ENCODE results near the gene COMMD6.

Gene COMMD6

DNA sequence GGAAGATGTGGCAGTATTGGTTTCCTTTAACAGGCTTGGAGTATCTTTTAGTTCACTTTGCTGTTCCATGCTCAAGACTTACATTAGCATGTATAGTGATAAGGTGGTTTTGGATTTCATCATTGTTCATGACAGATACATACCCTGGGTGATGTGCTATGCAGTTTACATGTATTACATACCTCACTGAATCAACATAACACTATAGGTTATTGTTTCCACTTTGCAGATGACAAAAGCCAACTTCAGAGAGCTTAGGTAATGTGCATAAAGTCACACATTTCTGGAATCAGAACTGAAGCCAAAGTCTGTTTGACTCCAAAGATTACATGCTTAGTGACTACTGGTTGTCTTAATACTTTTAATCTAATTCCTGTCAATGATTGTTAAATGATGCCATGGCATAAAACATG is 7.1 kb downstream of the COMMD6 start:
- DNase-seq (ENCODE audit: low read depth in 3 of 3, low spot score in 1 of 3) = no peak

DNA sequence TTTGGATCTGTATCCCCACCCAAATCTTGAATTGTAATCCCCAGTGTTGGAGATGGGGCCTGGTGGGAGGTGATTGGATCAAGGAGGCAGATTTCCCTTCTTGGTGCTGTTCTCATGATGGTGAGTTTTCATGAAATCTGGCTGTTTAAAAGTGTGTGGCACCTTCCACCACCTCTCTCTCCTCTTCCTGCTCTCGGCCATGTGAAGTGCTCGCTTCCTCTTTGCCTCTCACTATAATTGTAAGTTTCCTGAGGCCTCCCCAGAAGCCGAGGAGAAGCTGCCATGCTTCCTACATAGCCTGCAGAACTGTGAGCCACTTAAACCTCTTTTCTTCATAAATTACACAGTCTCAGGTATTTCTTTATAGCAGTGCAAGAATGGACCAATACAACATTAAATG is 15.7 kb downstream of the COMMD6 start:
- DNase-seq (ENCODE audit: low read depth in 3 of 3, low spot score in 1 of 3) = no peak

DNA sequence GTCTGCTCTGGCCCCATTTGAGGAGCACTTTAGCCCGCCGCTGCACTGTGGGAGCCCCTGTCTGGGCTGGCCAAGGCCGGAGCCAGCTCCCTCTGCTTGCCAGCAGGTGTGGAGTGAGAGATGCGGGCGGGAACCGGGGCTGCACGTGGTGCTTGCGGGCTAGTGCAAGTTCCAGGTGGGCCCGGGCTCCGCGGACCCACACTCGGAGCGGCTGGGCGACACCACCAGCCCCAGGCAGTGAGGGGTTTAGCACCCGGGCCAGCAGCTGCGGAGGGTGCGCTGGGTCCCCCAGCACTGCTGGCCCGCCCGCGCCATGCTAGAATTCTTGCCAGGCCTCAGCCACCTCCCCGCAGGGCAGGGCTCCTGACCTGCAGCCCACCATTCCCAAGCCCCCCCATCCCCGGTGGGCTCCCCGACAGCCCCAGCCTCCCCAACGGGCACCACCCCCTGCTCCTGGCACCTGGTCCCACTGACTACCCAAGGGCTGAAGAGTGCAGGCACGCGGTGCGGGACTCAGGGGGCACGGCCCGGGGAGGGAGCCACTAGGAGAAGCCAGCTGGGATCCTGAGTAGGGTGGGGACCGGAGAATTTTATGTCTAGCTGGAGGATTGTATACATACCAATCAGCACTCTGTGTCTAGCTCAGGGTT is 19.1 kb downstream of the COMMD6 start:
- DNase-seq (ENCODE audit: low read depth in 3 of 3, low spot score in 1 of 3) = no peak

DNA sequence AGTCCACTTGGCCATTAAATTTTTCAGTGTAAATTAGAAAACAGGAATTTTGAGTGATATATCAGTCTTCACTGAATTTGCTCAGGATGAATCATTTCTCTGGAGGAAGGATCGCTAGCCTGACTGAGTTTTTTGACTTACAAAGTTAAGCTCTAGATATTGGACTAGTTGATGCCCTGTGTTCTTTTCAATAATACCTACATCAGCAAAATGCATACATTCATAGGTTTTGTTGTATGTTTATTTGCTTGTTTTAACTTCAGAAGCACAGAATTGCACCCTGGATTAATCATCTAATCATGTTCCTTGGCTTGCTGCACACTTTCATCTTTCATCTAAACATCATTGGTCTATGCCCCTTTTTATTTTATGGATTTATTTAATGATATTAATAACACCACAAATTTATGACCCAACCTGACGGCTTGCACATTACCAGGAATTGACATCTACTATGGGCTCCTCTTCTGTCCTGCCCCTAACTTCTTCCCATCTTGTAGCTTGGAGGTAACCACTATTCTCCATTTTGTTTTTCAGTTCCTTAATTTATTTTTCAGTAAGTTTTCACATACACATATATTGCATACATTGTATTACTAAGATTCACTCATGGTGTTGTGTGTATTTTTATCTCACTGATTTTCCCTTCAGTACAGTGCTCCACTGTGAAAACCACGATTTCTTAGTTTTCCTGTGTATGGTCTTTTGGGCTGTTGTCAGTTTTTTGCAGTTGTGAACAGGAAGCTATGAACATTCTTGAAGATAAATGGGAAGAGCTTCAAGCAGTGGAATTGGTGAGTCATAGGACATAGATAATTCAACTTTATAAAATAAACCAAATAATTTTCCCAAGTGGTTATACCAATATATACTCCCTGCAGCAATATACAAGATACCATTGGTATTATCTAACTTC is 23.3 kb downstream of the COMMD6 start:
- no peak for DNase-seq (ENCODE audit: low read depth in 3 of 3, low spot score in 1 of 3)

DNA sequence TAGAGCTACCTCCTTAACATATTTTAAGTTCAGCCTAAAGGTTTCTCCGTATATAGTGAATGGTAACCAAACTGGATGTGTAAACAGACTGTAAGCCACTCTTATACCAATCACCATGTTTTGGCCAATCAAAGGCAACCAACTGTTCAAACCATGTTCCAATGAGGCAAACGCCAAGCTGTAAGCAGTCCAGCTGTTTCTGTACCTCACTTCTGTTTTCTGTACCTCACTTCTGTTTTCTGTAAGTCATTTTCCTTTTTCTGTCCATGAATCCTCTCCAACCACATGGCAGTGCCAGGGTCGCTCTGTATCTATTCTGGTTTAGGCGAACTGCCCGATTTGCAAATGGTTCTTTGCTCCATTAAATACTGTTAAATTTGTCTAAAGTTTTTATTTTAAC is 24.4 kb downstream of the COMMD6 start:
- no peak for DNase-seq (ENCODE audit: low read depth in 3 of 3, low spot score in 1 of 3)

DNA sequence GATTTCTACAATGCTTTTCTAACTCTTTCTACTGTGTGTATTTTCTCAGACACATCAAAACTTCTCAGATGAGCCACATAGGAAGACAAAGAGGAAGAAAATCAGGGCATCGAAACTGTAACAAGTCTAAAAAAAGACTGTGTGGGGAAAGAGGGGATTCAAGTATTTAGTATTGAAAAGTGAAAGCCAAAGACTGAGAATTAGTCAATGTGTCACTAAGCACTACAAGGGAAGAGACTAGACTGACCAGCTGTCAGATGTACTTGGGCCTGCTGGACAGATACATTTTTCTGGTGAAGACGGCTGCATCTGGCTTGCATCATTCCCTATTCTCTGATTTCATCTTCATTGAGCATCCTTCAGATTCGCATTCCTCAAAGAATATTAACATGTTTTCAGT is 25.4 kb downstream of the COMMD6 start:
- no peak for DNase-seq (ENCODE audit: low read depth in 3 of 3, low spot score in 1 of 3)

DNA sequence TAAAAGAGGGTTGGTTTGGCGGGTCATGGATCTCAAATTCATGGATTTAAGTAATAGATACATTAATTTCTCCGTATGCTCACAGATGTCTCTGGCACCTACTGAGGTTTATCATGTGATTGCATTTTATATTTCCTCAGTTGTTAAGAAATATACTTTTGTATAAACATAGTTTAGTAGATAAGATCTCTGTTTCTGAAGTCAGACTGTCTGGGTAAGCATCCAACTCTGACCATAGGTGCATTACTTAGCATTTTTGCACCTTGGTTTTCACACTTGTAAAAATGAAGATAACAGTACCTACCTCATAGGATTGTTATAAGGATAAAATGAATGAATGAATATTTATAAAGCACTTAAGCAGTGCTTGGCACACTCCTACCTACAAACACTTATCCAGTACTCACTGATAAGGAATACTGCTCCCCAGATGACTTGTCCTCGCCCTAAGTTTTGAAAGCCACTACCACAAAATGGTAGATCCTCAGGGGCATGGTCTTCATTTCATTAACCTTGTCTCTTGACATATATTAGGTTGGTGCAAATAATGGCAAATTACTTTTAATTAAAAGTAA is 26.5 kb downstream of the COMMD6 start:
- DNase-seq (ENCODE audit: low read depth in 3 of 3, low spot score in 1 of 3) = no peak

DNA sequence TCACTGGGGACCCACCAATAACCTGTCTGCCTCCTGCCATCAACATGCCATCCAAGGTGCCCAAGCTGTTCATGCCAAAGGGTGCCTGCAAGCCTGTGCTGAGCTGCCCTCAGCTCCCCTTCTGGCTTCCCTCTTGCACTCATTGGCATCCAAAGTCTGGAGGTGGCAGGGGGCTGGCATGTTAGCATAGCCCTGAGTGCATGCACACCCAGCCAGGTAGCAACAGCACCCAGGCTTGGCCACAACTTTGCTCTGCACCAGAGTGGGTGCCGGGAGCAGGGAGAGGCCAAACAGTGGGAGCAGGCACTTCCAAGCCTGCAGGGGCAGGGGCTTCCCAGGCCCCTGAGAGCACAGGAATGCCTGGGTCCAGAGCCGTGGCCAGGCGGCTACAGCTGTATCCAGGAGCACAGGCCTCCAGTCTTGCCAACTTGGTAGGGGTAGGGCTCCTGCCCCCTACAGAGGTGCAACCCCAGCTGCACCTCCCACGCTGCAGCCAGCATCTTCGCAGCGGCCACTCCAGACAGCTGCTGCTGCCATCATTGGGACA is 29.6 kb downstream of the COMMD6 start:
- no peak for DNase-seq (ENCODE audit: low read depth in 3 of 3, low spot score in 1 of 3)

DNA sequence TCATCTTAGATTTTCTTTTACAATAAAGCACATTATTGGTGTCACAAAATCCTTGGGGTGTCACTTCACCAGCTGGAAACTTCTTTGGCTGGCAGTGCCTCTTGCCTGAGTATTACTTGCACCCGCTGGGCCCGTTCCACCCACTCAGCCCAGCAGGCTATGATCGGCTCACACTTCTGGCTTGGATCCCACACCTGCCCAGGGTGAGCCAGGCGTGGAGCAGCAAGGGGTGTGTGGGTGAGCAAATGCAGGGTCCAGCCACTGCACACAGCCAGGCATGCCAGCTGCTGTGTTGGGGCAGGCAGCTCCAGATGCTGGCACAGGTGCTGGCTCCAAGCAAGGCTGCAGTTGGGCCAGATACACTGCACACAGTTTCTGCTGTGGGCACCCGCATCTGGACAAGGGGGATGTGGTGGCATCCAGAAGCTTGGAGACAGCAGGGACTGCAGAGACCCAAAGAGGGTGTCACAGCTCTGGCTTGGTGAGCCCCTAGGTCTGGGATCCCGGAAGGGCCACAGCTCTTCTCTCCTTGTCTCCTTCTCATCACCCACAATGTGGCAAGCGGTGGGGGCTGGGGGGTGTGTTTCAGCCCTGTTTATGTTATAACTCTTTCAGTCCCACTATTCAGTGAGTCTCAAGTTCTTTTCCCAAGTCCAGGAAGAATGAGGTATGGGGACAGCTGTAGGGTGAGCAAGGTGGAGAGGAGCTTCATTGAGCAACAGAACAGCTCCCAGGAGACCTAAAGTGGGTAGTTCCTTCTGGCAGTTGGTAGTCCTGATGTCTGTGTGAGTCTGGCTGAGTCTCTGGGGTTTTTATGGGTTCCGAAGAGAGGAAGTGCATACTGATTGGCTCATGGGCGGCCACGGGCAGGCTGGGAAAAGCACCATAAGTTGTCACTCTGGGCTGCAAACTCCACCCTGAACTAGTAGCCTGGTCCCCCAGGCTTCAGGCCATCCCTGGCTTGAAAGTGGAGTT is 30.3 kb downstream of the COMMD6 start:
- no peak for DNase-seq (ENCODE audit: low read depth in 3 of 3, low spot score in 1 of 3)

DNA sequence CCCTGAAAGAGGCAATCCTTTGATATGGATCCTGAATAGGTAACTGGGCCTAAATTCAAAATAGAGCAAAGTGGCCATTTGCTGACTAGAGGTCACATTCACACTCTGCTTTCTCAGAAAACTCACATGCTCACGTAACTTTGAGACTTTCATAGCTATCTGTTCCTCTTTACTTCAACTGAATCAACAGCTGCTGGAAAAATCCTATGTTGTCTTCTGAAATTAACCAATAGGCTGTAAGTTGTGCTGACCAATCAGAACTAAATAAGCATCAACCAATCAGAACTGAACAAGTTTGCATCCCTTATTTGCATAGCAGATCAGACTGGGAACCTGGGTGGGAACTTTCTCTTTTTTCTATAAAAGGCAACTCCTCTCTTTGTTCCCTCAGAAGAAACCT is 31.6 kb downstream of the COMMD6 start:
- no peak for DNase-seq (ENCODE audit: low read depth in 3 of 3, low spot score in 1 of 3)

DNA sequence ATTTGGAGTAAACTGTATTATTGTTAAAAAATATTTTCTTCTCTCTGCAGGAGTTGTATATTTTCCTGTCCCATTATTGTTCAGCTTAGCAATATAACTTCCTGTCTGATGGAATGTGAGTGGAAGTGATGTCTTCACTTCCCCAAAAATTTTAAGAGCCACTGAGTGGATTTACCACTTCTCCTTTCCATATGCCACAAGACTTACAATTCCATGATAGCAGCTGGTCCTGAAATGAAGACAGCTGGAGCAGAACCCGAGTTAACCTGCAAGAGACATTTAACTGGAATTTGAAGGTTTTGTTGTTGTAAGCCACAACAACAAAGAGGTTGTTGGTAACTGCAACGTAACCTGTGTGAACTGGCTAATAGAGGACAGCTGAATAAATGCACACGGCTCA is 32.3 kb downstream of the COMMD6 start:
- no peak for DNase-seq (ENCODE audit: low read depth in 3 of 3, low spot score in 1 of 3)

DNA sequence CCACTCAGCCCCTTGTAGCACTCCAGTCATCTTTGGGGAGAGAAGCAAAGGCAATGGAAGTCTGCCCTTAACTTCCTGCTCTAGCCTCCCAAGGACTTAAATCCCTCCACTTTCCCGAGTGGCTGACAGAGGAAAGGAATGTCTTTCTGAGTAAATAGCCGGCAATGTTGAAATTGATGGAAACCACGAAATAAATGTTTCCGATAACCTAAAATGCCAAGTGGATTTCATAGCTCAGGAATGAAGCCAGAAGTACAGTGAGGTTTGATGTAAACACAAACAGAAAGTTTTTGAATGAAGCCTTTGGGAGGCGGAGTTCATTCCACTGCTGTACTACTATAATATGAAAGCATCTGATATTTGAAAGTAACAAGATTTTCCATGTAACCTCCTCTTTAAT is 41.7 kb downstream of the COMMD6 start:
- DNase-seq (ENCODE audit: low read depth in 3 of 3, low spot score in 1 of 3) = no peak

DNA sequence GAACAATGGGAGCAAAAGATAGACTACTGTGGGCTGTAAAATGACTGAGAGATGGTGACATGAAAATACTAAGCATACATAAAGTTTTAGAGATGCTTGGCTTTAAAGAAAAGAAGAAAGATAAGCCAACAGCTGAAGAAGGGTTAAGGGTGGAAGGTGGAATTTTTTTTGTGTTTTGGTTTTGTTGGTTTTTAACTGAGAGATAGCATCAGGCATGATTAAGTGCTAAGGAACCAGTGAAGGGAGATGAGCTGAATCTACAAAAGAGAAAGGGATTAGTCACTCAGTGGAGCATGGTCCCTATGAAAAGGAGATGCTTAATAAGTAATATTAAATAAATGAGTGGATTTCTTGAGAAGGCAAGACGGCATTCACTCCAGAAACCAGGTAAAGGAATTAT is 43.1 kb downstream of the COMMD6 start:
- DNase-seq (ENCODE audit: low read depth in 3 of 3, low spot score in 1 of 3) = no peak

DNA sequence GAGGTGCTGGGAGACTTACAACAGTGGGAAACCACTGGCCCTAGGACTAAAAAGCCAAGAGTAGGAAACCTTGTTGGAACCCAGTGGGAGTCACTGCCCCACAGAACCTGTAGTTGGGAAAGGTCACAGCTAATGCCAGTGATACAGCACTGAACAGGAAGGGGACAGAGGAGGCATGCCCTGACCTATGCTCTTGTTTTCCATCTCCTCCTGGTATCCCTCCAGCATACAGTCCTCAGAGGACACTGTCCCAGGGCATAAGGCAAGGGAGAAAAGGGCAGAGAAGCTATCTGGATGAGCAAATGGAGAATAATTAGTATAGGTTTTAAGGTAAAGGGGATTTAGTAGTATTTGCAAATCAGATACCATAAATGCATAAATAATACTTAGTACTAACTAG is 44.5 kb downstream of the COMMD6 start:
- DNase-seq (ENCODE audit: low read depth in 3 of 3, low spot score in 1 of 3) = no peak

DNA sequence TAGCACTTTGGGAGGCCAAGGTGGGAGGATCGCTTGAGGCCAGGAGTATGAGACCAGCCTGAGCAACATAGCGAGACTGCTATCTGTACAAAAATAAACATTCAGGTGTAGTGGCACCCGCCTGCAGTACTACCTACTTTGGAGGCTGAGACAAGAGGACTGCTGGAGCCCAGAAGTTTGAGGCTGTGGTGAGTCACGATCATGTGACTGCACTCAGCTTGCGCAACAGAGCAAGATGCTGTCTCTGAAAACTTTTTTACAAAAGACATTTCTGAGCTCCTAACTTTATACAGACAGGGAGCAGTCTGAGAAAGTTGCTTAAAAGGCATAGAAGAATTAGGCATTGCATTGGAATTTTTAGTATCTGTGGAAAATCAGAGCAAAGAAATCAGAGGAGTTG is 45.3 kb downstream of the COMMD6 start:
- no peak for DNase-seq (ENCODE audit: low read depth in 3 of 3, low spot score in 1 of 3)

DNA sequence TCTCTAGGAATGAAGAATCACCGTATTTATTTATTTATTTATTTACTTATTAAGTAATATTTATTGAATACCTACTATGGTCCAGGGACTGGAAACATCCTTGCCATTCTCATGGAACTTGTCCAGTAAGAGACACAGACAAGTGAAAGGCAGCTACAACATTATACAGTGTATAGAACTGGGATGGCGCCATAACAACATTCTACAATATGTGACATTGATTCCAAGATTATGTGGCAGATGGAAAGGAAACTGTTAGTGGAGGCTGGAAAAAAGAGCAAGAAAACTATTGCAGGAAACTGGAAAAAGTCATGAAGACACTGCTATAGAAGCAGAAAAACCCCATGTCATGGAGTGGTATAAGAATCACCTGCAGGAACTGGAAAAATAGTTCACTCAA is 46.3 kb downstream of the COMMD6 start:
- no peak for DNase-seq (ENCODE audit: low read depth in 3 of 3, low spot score in 1 of 3)

DNA sequence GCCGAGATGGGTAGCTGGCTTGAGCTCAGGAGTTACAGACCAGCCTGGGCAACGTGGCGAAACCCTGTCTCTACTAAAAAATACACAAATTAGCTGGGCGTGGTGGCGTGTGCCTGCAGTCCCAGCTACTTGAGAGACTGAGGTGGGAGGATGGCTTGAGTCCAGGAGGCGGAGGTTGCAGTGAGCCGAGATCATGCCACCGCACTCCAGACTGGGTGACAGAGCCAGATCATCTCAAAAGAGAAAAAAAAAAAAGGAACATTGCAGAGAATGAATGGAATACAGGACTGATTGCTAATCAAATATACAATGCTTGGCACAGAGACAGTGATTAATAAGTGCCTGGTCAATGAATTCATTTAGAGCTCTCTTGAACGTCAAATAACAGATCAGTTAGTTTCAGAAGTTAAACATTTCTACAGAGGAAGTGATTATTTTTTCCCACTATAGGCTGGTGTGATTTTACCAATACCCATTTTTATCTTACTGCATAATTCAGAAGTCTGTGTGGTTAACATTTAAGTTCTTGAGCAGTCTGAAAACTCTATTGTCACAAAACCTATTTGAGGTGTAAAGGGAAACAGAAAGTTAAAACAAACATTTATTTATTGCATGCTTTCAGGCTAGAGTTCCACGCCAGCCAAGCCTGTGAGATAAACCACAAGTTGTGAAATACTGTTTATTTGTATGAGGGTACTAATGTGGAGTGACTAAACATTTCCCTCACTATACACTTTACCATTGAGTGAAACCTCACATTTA is 48.0 kb downstream of the COMMD6 start:
- DNase-seq (ENCODE audit: low read depth in 3 of 3, low spot score in 1 of 3) = no peak

DNA sequence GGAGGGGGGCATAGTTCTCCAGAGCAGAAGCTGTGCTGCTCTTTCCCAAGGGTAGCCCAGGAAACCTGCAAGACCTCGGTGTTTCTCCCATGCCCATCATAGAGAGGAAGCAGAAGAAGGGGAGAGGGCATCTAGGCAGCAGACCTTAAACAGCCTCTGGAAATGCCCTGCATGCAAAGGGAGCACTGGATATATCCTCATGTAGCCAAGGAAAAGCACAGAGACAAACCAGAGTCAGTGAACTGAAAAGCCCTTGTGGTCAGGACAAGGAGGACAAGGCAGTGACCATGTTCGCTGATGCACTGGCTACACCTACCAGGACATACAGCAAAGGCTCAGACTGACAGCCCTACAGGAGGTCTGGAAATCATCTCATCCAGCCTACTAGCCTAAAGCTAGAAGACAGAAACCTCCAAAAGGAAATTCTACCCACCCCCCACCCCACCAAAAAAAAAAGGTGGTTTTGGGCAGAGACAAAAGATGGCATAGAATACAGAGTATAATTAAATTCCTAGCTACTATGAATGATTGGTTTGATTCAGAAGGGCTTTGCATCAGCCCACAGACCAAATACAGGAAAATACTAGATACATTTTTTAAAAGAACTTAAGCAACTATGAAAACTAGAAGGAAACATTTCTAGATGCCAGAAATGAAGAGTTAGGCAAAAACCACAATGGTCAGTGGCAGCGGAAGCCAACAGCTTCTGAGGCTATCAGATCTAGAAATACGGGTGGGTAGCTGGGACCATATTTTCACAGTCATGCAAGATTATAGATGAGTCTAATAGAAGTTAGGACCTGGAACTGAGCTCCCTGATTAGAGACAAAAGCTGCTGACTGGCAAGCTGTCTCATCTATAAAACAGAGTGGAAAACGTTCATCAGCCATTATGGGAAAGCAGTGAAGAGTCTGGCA is 51.2 kb downstream of the COMMD6 start:
- DNase-seq (ENCODE audit: low read depth in 3 of 3, low spot score in 1 of 3) = no peak
